HG03025 (cell line): Measurements from ENCODE around the gene PDE4D.
"Not testable (repeated sequence)": the region's sequence is repeated elsewhere in the genome, so short reads cannot be mapped to it uniquely, and the experiment has no call there.

ENCODE experiments used
- ATAC-seq: cut with Tn5 transposase; IDR thresholded peaks from one replicate; pipeline ENCODE4 v1.9.1; 2021; ENCODE audit warnings: mild to moderate bottlenecking, moderate library complexity; ENCODE audit not compliant: unreplicated experiment, low FRiP score

Gene PDE4D

DNA sequence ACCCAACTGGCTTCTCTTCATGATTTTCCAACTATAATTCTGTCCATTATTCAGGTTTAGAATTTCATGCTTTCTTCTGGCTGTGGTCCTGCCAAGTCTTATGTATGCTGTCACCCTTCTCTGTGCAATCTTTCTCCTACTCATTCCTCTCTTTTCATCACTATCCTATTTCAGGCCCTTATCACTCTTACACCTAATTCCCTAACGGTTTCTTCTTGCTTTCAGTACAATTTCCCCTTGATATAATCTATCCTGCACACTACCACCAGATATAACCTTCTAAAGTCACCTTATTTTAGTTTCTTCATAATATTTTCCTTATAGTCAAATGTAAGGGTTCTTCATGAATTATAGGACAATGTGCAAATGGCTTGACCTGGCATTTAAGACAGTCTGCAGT, 874.4 kb downstream of the PDE4D start:
- ATAC-seq: no peak

DNA sequence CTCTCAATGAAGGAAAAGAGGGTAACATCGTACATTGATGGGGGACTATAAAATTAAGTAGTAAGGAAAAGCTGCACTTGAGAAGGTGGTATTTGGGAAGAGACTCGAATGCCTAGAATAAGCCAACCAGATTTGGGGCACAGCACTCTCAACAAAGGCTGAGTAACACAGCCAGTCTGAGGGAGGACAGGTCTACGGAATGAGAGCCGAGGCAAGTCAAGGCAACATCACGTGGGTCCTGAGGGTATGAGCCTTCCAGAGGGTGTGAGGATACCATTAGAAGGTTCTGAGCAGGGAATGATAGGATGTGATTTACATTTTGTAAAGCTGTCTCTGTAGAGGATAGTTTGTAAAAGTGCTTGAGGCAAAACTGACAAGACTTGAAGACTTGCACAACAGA, 876.6 kb downstream of the PDE4D start:
- ATAC-seq: no peak

GRCh38 chr5:59008816-59009473, 884.6 kb downstream of the PDE4D start:
- no peak for ATAC-seq

DNA sequence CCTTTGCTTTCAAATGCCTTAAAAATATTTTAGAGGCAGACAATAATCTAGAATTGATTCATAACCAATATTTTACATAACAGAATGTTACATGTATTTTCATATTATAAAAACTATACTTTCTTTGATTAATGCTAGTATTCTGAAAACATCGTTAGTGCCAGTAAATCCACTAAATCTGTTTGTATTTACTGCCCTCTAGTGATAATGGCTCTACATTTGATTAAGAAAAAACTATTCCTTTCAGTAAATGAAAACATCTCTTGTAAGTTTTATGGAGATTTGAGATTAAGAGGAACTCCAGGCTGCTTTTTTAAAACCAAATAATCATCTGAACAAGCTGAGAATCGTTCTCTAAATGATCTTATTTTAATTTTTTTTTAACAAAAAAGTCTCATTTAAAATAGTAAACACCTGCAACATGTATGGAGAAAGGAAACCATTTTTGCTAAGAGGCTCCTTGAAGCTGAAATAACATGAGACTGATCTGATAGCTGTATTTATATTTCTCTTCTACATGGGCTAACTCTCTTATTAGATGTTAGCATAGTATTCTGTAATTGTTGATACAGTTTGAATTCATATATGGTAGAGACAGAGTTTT, 886.0 kb downstream of the PDE4D start:
- no peak for ATAC-seq

GRCh38 chr5:59005934-59006701, 887.4 kb downstream of the PDE4D start:
- ATAC-seq: no peak

- ATAC-seq: no peak
Measured at GRCh38 chr5:59003641-59004040, 889.9 kb downstream of the PDE4D start.

DNA sequence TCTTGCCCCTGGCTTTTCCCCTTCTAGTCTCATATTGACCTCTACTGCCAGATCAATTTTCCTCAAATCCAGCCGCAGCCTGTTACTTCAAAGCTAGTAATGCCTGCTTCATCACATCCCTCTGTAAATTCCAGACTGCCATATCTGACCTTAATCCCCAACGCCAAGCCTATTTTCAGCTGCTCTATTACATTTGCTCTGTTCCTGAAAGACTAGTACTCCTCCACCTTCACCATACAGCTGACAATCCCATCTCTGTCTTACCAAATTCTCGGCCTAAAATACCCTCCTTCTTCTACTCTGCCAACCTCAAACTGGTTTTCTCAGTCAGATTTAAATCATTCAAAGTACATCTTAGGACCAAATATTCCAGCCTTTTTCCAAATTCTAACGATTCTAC, 890.4 kb downstream of the PDE4D start:
- ATAC-seq: no peak

DNA sequence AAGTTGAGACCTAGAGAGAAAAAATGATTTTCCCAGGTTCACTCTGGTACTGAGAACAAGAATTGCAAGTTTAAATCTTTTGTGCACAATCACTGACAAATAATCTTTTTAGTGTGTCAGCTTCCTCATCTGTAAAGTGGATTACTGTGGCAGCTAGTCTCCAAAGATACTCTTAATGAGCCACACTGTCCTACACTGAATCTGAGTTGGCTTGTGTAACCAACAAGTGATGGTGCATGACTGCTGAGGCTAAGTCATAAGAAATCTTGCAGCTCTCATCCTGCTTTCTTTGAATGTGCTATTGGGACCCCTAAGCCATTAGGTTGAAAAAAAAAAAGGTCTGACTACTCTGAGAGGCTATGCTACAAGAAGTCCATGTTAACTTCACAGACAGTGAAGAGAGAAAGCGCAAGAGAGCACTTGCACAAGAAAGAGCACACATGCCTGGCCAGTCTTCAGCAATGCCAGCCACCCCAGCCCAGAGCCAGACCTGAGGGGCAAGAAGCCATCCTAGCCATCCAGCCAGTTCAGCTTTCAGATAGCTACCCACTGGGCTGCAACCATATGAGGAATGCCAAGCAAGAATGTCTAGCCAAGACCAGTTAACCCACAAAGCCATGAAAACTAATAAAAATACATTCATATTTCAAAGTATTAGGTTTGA, 891.2 kb downstream of the PDE4D start:
- no peak for ATAC-seq

GRCh38 chr5:59001716-59002115, 891.8 kb downstream of the PDE4D start:
- no peak for ATAC-seq

DNA sequence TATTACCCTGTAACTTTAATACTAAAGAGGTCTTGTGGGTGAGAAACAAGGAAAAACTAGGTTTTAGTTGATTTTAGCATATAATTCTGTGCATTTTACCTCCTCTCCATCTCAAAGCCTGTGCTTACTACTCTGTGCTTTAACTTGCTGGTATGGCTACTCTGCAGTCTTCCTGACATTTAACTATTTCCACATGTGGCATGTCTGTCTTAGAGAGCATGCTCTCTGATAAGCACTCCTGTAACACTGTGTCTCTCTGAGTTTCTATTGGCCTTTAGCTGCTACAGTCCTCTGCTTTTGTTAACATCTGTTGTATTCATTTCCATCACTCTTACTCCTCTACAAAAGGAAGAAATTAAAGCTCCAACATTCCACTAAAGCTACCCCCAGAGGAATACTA, 892.4 kb downstream of the PDE4D start:
- no peak for ATAC-seq

DNA sequence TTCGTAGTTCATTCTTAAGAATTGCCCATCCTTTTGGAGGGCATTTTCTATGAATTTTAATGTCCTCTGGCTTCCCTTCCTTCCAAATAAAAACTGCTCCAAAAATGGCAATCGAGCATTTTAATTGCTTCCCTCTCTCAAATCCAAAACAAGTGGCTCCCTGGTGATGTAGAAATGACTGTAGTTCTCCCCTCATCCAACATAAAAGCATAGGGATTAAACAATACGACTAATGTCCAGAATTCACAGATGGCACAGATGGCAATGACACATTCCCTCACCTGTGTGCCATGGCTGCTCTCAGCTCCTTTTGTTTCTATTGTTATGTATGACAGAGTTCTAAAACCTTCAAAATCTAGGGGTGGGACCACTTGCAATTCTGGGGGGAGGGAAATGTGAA, 893.3 kb downstream of the PDE4D start:
- ATAC-seq: no peak

- ATAC-seq: no peak
Measured at GRCh38 chr5:58999804-59000203, 893.7 kb downstream of the PDE4D start.

DNA sequence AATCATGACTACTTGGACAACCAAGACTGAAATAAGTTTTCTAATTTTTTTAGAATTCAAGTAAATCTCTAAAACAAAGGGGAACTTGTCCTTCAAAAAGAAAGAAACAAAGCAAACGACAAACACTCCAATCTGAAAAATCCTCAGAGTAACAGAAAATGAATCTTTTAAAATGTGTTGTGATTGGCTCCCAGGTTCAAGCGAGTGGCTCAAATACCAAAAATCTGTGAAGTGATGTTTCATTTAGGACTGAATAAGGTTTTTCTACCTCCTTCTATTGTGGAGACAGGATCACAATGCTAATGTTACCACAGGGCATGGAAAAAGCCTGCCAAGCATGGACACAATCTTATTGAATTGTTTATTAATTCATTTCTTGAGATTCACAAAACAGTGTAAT, 895.0 kb downstream of the PDE4D start:
- ATAC-seq: no peak

GRCh38 chr5:58995779-58996178, 897.7 kb downstream of the PDE4D start:
- ATAC-seq: not testable (repeated sequence)

- no peak for ATAC-seq
Measured at GRCh38 chr5:58993461-58993860, 900.1 kb downstream of the PDE4D start.

DNA sequence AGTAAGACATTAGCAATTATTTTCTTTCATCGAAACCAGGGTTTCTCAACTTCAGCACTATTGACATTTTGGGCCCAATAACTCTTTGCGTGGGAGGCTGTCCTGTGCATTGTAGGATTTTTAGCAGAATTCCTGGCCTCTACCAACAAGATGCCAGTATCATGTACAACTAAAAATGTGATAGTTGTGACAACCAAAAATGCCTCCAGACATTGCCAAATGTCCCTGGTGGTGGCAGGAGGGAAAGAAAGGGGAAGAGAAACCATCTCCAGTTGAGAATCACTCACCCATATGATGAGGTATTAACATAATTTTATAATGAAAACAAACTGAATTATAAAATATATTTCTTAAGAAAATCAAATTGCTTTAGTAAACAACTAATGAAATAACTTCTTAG, 904.6 kb downstream of the PDE4D start:
- ATAC-seq: no peak

DNA sequence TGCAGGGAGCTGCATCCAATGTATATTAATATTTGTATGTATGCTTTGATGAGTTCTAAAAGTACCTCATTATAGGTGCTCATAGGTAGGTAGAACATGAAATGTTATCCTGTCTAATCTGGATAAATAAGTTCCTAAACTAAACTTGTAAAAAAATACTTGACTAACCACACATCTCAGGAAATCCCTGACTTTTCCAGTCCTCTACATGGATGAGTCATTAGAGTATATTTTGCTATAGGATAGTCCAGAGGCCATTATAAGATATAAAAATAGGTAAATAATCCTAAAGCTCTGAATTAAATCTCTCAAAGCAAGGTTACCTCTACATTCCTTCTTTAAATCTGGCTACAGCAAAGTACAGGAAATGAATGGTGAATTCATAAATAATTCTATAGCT, 906.3 kb downstream of the PDE4D start:
- ATAC-seq: no peak

DNA sequence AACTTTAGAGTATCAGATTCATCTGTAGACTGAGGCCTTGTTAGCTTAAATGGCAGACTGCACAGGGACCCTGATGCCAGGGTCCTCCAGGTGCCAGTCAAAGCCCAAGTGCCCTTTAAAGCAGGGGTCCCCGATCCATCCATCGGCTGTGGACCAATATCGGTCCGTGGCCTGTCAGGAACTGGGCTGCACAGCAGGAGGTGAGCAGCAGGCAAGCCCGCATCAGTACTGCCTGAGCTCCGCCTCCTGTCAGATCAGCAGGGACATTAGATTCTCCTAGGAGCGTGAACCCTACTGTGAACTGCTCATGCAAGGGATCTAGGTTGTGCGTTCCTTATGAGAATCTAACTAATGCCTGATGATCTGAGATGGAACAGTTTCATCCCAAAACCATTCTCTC, 907.2 kb downstream of the PDE4D start:
- ATAC-seq: no peak

- ATAC-seq: no peak
Measured at GRCh38 chr5:58985759-58986158, 907.8 kb downstream of the PDE4D start.

DNA sequence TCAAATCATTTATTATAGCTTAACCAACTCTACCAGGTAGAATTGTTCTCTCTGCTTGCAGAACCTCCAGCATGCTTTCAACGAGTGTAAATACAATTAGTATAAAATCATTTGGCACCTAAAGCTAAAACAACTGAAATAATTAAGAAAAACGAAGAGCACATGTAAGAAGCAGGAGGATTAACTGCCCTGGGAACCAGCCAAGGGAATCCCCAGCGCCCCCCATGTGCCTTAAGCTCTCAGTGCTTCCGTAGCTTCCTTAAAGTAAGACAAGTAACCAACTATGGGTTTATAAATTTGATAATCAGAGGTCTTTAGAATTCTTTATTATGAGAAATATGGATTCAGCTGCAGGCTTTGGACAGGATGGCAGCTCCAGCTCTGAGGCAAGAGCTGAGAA, 908.2 kb downstream of the PDE4D start:
- ATAC-seq: no peak
